BLaER1 treated with 17β-estradiol and CSF1 and Interleukin-3, amounts not matched to agents 10 nM and 100 nM (cell line): Measurements from ENCODE around the gene MLC1.

Experiments used
- H3K27ac ChIP-seq, 11 experiments: shearing (Covaris generic); formaldehyde crosslinking; 2 replicates each; pipeline ENCODE4 v1.8.1; 2022
- H3K27me3 ChIP-seq, 11 experiments: shearing (Covaris generic); formaldehyde crosslinking; 2 replicates each; pipeline ENCODE4 v1.8.1; 2022
- H3K36me3 ChIP-seq, 11 experiments: shearing (Covaris generic); formaldehyde crosslinking; 2 replicates each; pipeline ENCODE4 v1.8.1; 2022
- H3K4me1 ChIP-seq, 10 experiments: shearing (Covaris generic); formaldehyde crosslinking; 2 replicates each; pipeline ENCODE4 v1.8.1; 2022
- H3K4me2 ChIP-seq, 11 experiments: shearing (Covaris generic); formaldehyde crosslinking; 2 replicates each; pipeline ENCODE4 v1.8.1; 2022
- H3K4me3 ChIP-seq, 10 experiments: shearing (Covaris generic); formaldehyde crosslinking; 2 replicates each; pipeline ENCODE4 v1.8.1; 2022
- H3K9ac ChIP-seq, 11 experiments: shearing (Covaris generic); formaldehyde crosslinking; 2 replicates each; pipeline ENCODE4 v1.8.1; 2022
- H3K9me3 ChIP-seq, 11 experiments: shearing (Covaris generic); formaldehyde crosslinking; replicated peaks in 1 of 11; 2 replicates each; pipeline ENCODE4 v1.8.1; 2022
- H4K20me1 ChIP-seq, 11 experiments: shearing (Covaris generic); formaldehyde crosslinking; 2 replicates each; pipeline ENCODE4 v1.8.1; 2022
- Cebpa-rat ChIP-seq, 11 experiments: shearing (Covaris generic); IDR thresholded peaks; 2 replicates each; pipeline ENCODE4 v1.8.1; 2022

MLC1 gene

DNA sequence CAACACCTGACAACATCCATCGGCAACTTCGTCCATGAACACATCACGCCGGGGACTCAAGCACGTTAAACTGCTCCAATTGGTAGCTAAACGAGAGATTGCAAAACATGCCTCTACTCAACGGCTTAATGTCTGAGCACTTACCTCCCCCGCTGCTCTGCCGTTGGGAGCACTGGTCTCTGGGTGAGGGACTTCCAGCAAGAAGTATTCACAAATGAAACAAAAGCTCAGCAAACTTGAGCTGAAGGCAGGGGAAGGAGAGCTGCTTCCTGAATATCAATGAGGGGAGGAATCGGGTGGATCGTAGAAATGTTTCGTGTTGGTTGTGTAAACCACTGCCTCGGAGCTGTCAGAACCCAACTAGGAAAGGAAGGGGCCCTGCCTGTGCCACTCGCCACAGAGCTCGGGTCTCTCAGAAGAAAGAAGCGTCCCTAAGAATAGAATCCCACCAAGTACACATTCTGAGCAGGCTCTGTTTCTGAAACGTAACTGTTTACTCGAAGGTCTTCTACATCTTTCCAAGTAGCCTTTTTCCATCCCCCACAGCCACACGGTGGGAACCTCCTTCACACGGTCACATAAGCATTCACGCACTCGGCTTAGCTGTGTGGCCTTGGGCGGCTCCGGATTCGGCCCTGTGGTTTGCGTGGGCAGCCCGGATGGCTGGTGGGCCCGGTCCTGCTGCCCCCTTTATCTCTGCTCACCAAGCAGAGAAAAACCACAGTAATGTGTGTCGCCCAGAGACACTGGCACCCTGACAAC is at the start of gene MLC1:
Gene MLC1, minus strand, starts transcription at position 216 of the 762 bp plus-strand sequence. CDS start 524 bp downstream, outside the sequence.
- Histone ChIP-seq H3K9ac (no peak within 1 kb of the TSS), H3K4me3 (no peak within 1 kb of the TSS; a peak in 3 of 20 replicates), H3K4me2 (no peak within 1 kb of the TSS), H3K27me3 (no peaks in the 10 kb centered on the region), H3K9me3 (peaks cover 0 to 40% (median 36%) of the 10 kb centered on the region in 11 experiments), H3K36me3 (no peaks in the 10 kb centered on the region; a peak in 1 of 22 replicates), H3K27ac (peak within 1 kb of the TSS in 1 of 11 experiments; percentile 46; a peak in 2 of 22 replicates), H4K20me1 (no peaks in the 10 kb centered on the region), H3K4me1 (peaks cover 0 to 48% (median 0%) of the 10 kb centered on the region in 10 experiments; a peak in 13 of 20 replicates)
- TF ChIP-seq Cebpa-rat (IDR thresholded peaks at IDR 0.05) = peak in 4 of 11 experiments; percentile 8 to 88 (median 48); a peak in 5 of 22 replicates

DNA sequence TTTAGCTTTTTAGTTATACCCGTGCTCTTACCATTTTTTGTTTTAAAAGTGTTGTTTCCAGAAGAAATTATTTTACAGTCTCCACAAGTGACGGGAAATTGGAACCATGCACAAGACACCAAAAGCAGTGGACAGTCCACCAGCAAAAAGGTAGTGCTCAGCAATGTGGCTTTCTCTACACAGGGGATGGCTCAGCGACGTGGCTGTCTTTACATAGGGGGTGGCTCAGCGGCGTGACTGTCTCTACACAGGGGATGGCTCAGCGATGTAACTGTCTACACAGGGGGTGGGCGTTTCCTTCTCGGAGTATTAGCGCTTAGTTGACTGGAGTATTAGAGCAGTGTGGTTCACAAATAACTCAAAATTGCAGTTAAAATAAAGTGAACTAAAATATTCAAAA is 49.3 kb upstream of the MLC1 start:
- Histone ChIP-seq H3K4me2 (no peak overlapping the region), H3K9me3 (0 out of 22 replicates have a peak, but pooled peaks cover 0 to 5% (median 0%) of the 10 kb centered on the region in 11 experiments), H4K20me1 (no peaks in the 10 kb centered on the region), H3K4me1 (peaks cover 0 to 12% (median 5%) of the 10 kb centered on the region in 10 experiments; a peak in 12 of 20 replicates), H3K27me3 (no peaks in the 10 kb centered on the region; a peak in 1 of 22 replicates), H3K36me3 (no peaks in the 10 kb centered on the region), H3K9ac (no peak overlapping the region), H3K27ac (no peak overlapping the region), H3K4me3 (no peak overlapping the region)
- no peak for TF ChIP-seq Cebpa-rat (IDR thresholded peaks at IDR 0.05)

DNA sequence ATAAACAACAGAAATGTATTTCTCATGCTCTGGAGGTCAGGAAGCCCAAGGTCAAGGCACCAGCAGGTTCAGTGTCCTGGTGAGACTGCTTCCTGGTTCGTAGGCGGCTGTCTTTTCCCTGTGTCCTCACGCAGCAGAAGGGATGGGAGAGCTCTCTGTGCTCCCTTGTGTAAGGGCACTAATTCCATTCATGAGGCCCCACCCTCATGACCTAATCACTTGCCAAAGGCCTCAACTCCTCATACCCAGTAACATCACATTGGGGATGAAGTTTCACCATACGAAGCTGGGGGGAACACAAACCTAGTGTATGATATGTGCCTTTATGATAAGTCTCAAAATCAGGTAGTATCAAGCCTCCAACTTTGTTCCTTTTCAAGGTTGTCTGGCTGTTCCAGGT is 46.7 kb upstream of the MLC1 start:
- Histone ChIP-seq H3K36me3 (no peaks in the 10 kb centered on the region), H3K27ac (no peak overlapping the region), H4K20me1 (no peaks in the 10 kb centered on the region), H3K27me3 (no peaks in the 10 kb centered on the region), H3K4me2 (no peak overlapping the region), H3K4me3 (no peak overlapping the region), H3K4me1 (no peaks in the 10 kb centered on the region), H3K9ac (no peak overlapping the region), H3K9me3 (0 out of 22 replicates have a peak, but pooled peaks cover 0 to 5% (median 0%) of the 10 kb centered on the region in 11 experiments)
- TF ChIP-seq Cebpa-rat (IDR thresholded peaks at IDR 0.05) = no peak

DNA sequence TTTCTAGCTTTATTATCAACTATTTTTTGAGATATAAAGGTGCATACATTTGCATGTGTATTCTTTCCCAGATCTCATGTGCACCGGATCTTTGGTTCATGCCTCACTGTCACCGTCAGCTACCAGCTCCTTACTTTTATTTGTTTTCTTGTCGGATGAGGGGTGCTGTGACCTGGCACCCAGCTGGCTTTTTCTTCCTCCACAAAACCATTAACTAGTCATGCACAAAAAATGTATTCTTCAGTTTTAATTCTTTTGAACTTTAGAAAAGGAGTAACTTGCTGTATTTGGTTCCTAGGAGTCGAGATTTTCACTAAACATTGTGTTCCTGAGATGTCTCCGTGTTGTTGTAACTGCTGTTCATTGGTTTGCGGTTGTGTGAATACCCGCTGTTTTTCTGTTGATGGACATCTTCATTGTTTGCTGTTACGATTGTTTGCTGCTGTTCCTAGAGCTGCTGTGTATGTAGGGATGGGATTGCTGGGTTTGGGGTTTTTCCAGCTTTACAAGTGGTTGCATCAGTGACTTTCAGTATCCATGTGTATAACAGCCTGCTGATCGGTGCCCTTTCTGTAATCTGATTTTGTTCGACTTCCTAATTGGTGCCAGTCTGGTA is 44.0 kb upstream of the MLC1 start:
- Histone ChIP-seq H3K4me3 (no peak overlapping the region), H4K20me1 (no peaks in the 10 kb centered on the region), H3K27me3 (no peaks in the 10 kb centered on the region), H3K4me1 (peaks cover 4 to 6% (median 5%) of the 10 kb centered on the region in 10 experiments; a peak in 17 of 20 replicates), H3K9ac (no peak overlapping the region), H3K27ac (no peak overlapping the region), H3K36me3 (no peaks in the 10 kb centered on the region), H3K4me2 (no peak overlapping the region), H3K9me3 (peaks cover 0 to 10% (median 0%) of the 10 kb centered on the region in 11 experiments; a peak in 4 of 22 replicates)
- no peak for TF ChIP-seq Cebpa-rat (IDR thresholded peaks at IDR 0.05)

DNA sequence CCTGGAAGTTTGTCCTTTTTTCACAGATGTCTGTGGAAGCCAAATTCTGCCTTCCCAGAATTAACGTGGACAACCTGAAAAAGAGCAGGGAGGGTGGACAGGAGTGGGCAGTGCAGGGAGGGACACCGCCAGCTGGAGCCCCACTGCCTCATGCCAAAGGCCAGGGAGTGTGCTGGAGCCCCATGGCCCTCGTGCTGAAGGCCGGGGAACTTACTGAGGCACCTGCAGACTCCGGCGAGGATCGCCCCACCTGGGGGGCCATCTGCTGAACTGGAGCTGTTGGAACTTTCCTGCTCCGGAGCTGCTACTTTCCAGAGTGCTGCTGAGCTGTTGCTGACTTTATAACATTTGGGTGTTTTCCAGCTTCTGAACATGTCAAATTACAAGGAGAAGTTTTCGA is 39.8 kb upstream of the MLC1 start:
- no peaks in the 10 kb centered on the region for H3K27me3 ChIP-seq
- H3K27ac ChIP-seq = no peak overlapping the region
- peaks cover 6 to 12% (median 9%) of the 10 kb centered on the region in 10 experiments; a peak in 17 of 20 replicates for H3K4me1 ChIP-seq
- TF ChIP-seq Cebpa-rat (IDR thresholded peaks at IDR 0.05) = no peak
- H3K9me3 ChIP-seq = peaks cover 16 to 37% (median 26%) of the 10 kb centered on the region in 11 experiments
- no peak overlapping the region for H3K4me3 ChIP-seq
- no peaks in the 10 kb centered on the region for H3K36me3 ChIP-seq
- no peak overlapping the region for H3K4me2 ChIP-seq
- no peak overlapping the region for H3K9ac ChIP-seq
- H4K20me1 ChIP-seq = no peaks in the 10 kb centered on the region

DNA sequence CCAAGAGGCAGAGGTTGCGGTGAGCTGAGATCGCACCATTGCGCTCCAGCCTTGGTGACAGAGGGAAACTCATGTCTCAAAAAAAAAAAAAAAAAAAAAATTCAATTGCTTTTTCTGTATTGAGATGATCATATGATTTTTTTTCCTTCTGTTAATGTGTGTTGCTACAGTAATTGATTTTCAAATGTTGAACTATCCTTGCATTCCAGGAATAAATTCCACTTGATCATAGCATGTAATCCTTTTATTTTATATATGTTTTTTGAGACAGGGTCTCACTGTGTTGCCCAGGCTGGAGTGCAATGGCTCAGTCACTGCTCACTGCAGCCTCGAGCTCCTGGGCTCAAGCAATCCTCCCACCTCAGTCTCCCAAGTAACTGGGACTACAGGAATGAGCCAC is 37.9 kb upstream of the MLC1 start:
- Histone ChIP-seq H4K20me1 (no peaks in the 10 kb centered on the region), H3K27me3 (no peaks in the 10 kb centered on the region), H3K36me3 (no peaks in the 10 kb centered on the region), H3K4me1 (peaks cover 9 to 19% (median 15%) of the 10 kb centered on the region in 10 experiments; a peak in 17 of 20 replicates), H3K4me3 (no peak overlapping the region; a peak in 1 of 20 replicates), H3K9me3 (peaks cover 16 to 37% (median 26%) of the 10 kb centered on the region in 11 experiments), H3K27ac (no peak overlapping the region), H3K9ac (no peak overlapping the region), H3K4me2 (no peak overlapping the region)
- no peak for TF ChIP-seq Cebpa-rat (IDR thresholded peaks at IDR 0.05)

- no peak for TF ChIP-seq Cebpa-rat (IDR thresholded peaks at IDR 0.05)
- no peak overlapping the region for H3K4me2 ChIP-seq
- no peak overlapping the region for H3K27ac ChIP-seq
- H3K36me3 ChIP-seq = no peaks in the 10 kb centered on the region
- no peak overlapping the region for H3K4me3 ChIP-seq
- peaks cover 16 to 37% (median 26%) of the 10 kb centered on the region in 11 experiments for H3K9me3 ChIP-seq
- no peak overlapping the region for H3K9ac ChIP-seq
- H3K4me1 ChIP-seq = peaks cover 9 to 19% (median 15%) of the 10 kb centered on the region in 10 experiments; a peak in 17 of 20 replicates
- no peaks in the 10 kb centered on the region for H4K20me1 ChIP-seq
- no peaks in the 10 kb centered on the region for H3K27me3 ChIP-seq
These were observed 36.0 kb upstream of the MLC1 start for GRCh38 chr22:50121202-50121740.

GRCh38 chr22:50119768-50120251 is 34.6 kb upstream of the MLC1 start:
- H3K9ac ChIP-seq = no peak overlapping the region
- H3K4me2 ChIP-seq = no peak overlapping the region
- TF ChIP-seq Cebpa-rat (IDR thresholded peaks at IDR 0.05) = no peak
- H3K4me3 ChIP-seq = no peak overlapping the region
- peaks cover 16 to 33% (median 26%) of the 10 kb centered on the region in 11 experiments for H3K9me3 ChIP-seq
- no peaks in the 10 kb centered on the region for H4K20me1 ChIP-seq
- H3K36me3 ChIP-seq = no peaks in the 10 kb centered on the region
- H3K27me3 ChIP-seq = no peaks in the 10 kb centered on the region
- H3K27ac ChIP-seq = no peak overlapping the region
- peaks cover 9 to 19% (median 15%) of the 10 kb centered on the region in 10 experiments; a peak in 17 of 20 replicates for H3K4me1 ChIP-seq
